NCI-H187 treated with DMSO at 0.1 percent for 48 hours (cell line): ENCODE data around the gene RNGTT.
"Not testable (repeated sequence)": the region's sequence is repeated elsewhere in the genome, so short reads cannot be mapped to it uniquely, and the experiment has no call there.

Experiments used
- DNase-seq: peaks from one replicate; lab custom pipeline; 2025; lab: John Stamatoyannopoulos, UW

Gene RNGTT

DNA sequence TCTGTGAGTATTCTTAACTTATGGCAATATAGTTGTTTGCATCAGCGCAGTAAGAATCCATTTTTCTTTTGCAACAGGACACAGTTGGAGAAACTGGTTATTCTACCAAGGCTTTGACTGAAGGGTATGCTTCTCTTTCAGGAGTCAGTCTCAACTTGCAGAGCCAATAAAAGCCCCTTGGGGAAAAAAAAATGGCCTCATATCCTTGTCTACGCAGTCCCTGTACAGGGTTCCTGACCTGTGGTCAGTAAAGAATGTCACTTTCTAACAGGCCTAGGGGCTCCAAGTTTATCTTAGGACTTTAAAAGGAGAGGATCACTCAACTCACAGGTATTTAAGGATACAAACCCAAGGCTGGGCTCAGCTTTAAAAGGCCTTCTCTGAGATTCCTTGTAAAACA, 6.9 kb upstream of the RNGTT start:
- no peak for DNase-seq

DNA sequence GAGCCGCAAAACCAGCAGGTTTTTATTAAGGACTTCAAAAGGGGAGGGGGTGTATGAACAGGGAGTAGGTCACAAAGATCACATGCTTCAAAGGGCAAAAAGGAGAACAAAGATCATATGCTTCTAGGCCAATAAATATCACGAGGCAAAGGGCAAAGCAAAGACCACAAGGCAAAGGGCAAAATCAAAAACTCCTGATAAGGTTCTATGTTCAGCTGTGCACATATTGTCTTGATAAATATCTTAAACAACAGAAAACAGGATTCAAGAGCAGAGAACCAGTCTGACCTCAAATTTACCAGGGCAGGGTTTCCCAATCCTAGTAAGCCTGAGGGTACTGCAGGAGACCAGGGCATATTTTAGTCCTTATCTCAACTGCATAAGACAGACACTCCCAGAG, 5.8 kb upstream of the RNGTT start:
- not testable (repeated sequence) for DNase-seq

GRCh38 chr6:88967891-88968290, 4.5 kb upstream of the RNGTT start:
- DNase-seq: no peak

DNA sequence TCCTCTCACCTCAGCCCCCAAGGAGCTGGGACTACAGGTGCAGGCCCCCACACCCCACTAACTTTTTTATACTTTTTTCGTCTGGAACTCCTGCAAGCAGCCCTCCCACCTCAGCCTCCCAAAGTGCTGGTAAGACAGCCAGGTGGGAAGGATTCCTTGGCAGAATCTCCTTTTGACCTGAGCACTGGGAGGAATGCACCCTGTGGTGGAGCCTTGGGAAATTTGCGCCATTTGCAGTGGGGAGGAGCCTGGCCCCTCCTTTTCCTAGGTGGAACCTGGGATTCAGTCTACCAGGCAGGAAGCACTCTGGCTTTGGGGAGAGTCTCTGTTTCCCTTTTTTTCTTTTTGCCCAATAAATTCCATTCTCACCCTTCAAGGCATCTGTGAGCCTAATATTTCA, 2.3 kb upstream of the RNGTT start:
- DNase-seq: no peak

GRCh38 chr6:88964509-88964908, 1.1 kb upstream of the RNGTT start:
- no peak for DNase-seq

- DNase-seq: no peak
These were observed 4.6 kb downstream of the RNGTT start for GRCh38 chr6:88958842-88959241.

DNA sequence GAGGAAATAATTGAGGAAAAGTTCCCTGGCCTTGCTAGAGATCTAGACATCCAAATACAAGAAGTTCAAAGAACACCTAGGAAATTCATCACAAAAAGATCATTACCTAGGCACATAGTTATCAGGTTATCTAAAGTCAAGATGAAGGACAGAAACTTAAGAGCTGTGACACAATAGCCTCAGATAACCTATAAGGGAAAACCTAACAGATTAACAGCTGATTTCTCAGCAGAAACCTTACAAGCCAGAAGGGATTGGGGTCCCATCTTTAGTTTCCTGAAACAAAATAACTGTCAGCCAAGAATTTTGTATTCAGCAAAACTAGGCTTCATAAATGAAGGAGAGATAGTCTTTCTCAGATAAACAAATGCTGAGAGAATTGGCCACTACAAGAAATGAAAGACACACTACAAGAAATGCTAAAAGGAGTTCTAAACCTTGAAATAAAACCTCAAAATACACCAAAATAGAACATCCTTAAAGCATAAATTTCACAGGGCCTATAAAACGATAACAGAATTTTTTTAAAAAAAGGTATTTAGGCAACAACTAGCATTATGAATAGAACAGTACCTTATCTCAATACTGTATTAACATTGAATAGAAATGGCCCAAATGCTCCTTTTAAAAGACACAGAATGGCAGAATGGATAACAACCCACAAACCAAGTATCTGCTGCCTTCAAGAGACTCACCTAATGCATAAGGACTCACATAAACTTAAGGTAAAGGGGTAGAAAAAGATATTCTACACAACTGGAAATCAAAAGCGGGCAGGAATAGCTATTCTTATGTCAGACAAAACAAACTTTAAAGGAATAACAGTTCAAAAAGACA, 9.7 kb downstream of the RNGTT start:
- DNase-seq: no peak

- no peak for DNase-seq
These were observed 11.2 kb downstream of the RNGTT start for GRCh38 chr6:88952065-88952704.

- no peak for DNase-seq
These were observed 17.9 kb downstream of the RNGTT start for GRCh38 chr6:88945415-88946008.

DNA sequence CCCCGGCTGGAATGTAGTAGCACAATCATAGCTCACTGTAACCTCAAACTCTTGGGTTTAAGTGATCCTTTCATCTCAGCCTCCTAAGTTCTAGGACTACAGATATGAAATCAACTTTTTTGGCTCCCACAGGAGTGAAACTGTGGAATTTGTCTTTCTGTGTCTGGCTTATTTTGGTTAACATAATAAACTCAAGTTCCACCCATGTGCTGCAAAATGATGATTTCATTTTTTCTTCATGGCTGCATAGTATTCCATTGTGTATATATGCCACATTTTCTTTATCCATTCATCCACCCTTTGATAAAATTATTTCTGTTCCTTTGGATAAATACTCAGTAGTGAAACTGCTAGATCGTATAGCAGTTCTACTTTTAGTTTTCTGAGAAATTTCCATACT, 29.9 kb downstream of the RNGTT start:
- no peak for DNase-seq

DNA sequence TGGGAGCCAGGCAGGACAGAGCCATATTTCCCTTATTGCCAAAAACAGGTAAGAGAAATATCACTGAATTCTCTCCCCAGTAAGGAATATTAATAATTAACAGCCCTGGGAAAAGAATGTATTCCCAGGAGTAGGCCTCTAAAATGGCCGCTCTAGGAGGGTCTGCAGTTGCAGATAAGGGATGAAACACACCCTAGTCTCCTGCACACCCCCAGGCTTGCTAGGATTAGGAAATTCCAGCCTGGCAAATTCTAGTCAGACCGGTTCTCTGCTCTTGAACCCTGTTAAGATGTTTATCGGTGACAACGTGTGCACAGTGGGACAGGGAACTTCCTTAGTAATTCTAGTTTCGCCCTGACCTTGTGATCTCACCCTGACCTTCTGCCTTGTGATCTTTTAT, 31.4 kb downstream of the RNGTT start:
- not testable (repeated sequence) for DNase-seq

- no peak for DNase-seq
These were observed 40.5 kb downstream of the RNGTT start for GRCh38 chr6:88922775-88923548.

DNA sequence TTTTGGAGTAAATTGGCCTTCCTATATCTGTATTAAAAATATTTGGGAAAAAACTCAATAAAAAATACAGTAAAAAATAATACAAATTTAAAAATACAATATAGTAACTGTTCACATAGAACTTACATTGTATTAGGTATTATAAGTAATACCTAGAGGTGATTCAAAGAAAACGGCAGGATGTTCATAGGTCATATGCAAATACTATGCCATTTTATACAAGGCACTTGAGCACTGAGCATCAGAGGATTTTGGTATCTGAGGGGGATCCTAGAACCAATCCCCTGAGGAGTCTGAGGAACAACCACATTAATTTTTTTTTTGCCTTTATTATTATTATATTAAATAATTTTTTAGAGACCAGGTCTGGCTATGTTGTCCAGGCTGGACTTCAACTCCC, 41.7 kb downstream of the RNGTT start:
- DNase-seq: no peak

DNA sequence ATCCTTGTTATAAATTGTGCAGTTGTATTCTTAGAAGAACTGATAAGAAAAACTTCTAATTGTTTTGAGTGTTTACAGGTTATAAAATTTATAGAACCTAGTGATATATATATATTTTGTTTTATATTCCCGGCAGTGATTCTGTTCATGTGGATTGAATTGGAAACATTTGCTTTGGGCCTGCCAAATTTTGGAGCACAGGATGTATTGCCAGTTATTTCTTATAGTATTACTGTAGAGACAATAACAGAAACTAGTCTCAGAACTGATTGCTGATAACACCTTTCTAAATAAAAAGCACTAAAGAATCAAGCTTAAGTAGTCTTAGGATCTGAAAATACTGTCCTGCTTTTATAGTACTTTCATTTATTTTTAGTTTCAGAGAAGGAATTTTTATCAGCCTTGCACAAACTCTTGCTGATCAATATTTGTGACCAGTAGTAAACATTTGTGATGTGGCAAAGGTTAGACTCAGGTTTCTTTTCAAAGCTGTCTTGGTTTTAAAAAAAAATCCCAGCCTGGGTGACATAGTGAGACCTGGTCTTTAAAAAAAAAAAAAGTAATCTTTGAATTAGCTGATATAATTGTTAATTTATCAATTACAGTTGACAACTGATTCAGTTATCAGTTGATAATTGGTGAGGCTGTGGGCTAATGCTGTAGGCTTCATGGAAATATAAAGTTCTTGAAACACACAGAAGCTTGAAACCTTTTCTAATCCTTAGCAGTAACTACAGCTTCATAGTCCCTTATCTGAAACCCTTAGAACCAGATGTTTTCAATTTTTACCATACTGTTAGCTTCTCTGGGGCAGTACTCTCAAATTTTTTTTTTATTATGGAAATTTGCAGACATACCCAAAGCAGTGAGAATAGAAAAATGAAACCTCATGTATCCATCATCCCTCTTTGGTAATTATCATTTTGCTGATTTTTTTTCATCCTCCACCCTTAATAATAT, 42.4 kb downstream of the RNGTT start:
- DNase-seq: no peak

DNA sequence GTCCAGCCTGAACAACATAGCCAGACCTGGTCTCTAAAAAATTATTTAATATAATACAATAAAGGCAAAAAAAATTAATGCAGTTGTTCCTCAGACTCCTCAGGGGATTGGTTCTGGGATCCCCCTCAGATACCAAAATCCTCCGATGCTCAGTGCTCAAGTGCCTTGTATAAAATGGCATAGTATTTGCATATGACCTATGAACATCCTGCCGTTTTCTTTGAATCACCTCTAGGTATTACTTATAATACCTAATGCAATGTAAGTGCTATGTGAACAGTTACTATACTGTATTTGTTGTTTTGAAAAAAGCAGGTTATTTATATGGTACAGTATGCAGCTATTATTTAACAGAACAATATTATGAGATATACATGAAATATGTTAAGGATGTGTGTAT, 43.3 kb downstream of the RNGTT start:
- no peak for DNase-seq

DNA sequence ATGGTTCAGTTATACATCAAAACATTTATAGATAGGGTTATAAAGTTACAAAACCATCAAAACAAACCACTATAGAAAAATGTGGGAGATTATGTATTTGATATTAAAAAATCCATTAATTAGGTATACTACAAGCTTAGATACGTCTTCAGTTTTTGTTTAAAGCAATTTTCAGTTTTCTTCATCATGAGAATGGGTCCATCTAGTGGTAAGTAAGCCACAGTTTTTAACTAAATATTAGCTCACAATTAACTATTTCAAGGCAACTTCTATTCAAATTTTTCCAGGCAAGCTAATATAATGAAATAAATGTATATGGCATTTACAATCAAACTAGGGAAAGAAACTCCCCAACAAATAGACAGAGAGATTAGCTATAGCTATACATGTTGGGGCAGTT, 44.4 kb downstream of the RNGTT start:
- no peak for DNase-seq

- no peak for DNase-seq
These were observed 46.7 kb downstream of the RNGTT start for GRCh38 chr6:88916615-88917208.

- DNase-seq: no peak
These were observed 48.4 kb downstream of the RNGTT start for GRCh38 chr6:88914895-88915598.

- no peak for DNase-seq
These were observed 49.2 kb downstream of the RNGTT start for GRCh38 chr6:88914180-88914579.

DNA sequence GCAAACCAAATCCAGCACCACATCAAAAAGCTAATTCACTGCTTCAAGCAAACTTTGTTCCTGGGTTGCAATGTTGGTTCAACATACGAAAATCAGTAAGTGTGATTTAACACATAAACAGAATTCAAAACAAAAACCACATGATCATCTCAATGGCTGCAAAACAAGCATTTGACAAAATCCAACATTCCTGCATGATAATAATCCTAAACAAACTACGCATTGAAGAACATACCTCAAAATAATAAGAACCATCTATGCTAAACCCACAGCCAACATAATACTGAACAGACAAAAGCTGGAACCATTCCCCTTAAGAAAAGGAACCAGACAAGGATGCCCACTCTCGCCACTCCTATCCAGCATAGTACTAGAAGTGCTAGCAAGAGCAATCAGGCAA, 49.9 kb downstream of the RNGTT start:
- no peak for DNase-seq
